Measurements from ENCODE around the gene TUBGCP6. TPM values are rescaled to one million over a fixed set of nuclear protein-coding genes. Genes with fewer than 3 reads are reported as not detected.

Gene TUBGCP6
- total and polyA plus RNA-seq, 2 donors (not counting 3 experiments of a cell fraction or from before 2014, with no cell fraction given), result 33.1 to 45.3 TPM

GRCh38 chr22:50274771-50275170, 29.9 kb upstream of the TUBGCP6 start:
- Histone ChIP-seq H3K27ac (ENCODE audit: insufficient read depth, low read depth, low read length) (no peak overlapping the region), H2AFZ (ENCODE audit: low read depth, low read length) (no peak overlapping the region), H3K4me1 (ENCODE audit: control insufficient read depth, extremely low read depth, insufficient read depth, low read length) (peaks cover 12% of the 10 kb centered on the region), H3K9me1 (replicated peaks; ENCODE audit: control insufficient read depth, extremely low read depth, insufficient read depth, low read length) (no peaks in the 10 kb centered on the region), H3K4me2 (ENCODE audit: insufficient read depth, low read length) (no peak overlapping the region), H3K36me3 (ENCODE audit: control insufficient read depth in 2 of 2, extremely low read depth in 1 of 2, insufficient read depth in 2 of 2, low read length in 2 of 2) (peaks cover 19 to 40% of the 10 kb centered on the region in 2 experiments), H3K27me3 (ENCODE audit: control insufficient read depth in 2 of 2, insufficient read depth in 2 of 2, low read length in 2 of 2) (no peaks in the 10 kb centered on the region), H3K9ac (replicated peaks; ENCODE audit: extremely low read depth, insufficient read depth, low read length) (no peak overlapping the region), H4K20me1 (replicated peaks; ENCODE audit: control insufficient read depth, extremely low read depth, insufficient read depth, low read length) (no peaks in the 10 kb centered on the region), H3K79me2 (ENCODE audit: control insufficient read depth, insufficient read depth, low read length) (no peaks in the 10 kb centered on the region), H3K9me3 (replicated peaks; ENCODE audit: control insufficient read depth, insufficient read depth, low read length) (no peaks in the 10 kb centered on the region), H3K4me3 (replicated peaks in 1 of 3; ENCODE audit: insufficient read depth in 1 of 3, low read depth in 1 of 3, low read length in 3 of 3) (no peak overlapping the region)
- ChIA-PET POLR2A (no interaction called here), CTCF (interaction anchor here (3.1 kb wide), 1 partner anchor 52 kb away, joined by 36 read pairs; the partner anchor contains the start of gene DENND6B)
- intact Hi-C loops (cut with micrococcal nuclease), result no loop called here
- TF ChIP-seq MYC (IDR thresholded peaks at IDR 0.05; ENCODE audit: low read depth, low read length), result no peak
- TF ChIP-seq POLR2A (IDR thresholded peaks at IDR 0.05; ENCODE audit: low read depth, low read length), result no peak
- TF ChIP-seq CTCF (IDR thresholded peaks at IDR 0.05; ENCODE audit: extremely low read depth in 1 of 2, insufficient read depth in 1 of 2, low read depth in 1 of 2, low read length in 2 of 2), result no peak
- no peak for TF ChIP-seq POLR2AphosphoS5 (IDR thresholded peaks at IDR 0.05; ENCODE audit: insufficient read depth, low read depth, low read length)
- TF ChIP-seq EZH2 (IDR thresholded peaks at IDR 0.05; ENCODE audit: borderline replicate concordance, low read depth, low read length, severe bottlenecking), result no peak
- TF ChIP-seq FOS (IDR thresholded peaks at IDR 0.05; ENCODE audit: borderline replicate concordance, insufficient read depth, low read length), result no peak
- no peak for TF ChIP-seq MAX (IDR thresholded peaks at IDR 0.05; ENCODE audit: insufficient read depth, insufficient read length)
- no peak for TF ChIP-seq GATA2 (IDR thresholded peaks at IDR 0.05; ENCODE audit: insufficient read depth, insufficient read length, low read depth, low read length)
- no TSS peak for BruUV-seq (replicated peaks)
- FAIRE-seq (no peak), DNase-seq (ENCODE audit: low read depth, low spot score) (no peak)
- dilution Hi-C loops (cut with MboI; ENCODE audit: extremely low pct_ligation_motif_present, low sequenced_read_pairs), result no loop called here

Measured in endothelial cell of umbilical vein (primary cell).